HG02840 (cell line): Measurements from ENCODE around the gene ADA.

ENCODE experiments used
- ATAC-seq: cut with Tn5 transposase; IDR thresholded peaks from one replicate; pipeline ENCODE4 v1.9.1; 2021; ENCODE audit warnings: mild to moderate bottlenecking, moderate library complexity, moderate number of reproducible peaks; ENCODE audit not compliant: unreplicated experiment, low FRiP score

The ADA gene

DNA sequence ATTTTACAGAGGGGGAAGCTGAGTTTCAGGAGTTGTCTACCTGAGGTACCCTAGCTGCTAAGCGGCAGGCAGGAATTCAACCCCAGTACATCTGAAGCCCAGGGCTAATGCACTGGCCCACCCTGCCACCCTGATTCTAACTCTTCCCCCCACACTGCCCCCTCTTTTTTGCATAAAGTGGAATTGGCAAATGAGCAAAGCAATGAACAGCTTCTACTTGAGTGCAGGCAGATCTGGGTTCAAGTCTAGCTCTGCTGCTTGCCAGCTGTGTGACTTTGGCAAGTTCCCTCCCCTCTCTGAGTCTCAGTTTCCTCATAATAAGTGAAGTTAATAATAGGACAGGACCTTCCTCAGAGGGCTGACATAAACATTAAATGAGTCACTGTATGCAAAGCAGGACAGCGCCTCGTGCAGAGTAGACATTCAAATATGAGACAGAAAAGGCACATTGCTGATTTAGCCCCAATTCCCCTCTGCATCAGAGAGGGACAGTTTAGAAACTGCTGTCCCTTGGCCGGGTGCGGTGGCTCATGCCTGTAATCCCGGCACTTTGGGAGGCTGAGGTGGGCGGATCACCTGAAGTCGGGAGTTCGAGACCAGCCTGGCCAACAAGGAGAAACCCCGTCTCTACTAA lies 4.7 kb downstream of the ADA start:
- peak; percentile 44 for ATAC-seq

DNA sequence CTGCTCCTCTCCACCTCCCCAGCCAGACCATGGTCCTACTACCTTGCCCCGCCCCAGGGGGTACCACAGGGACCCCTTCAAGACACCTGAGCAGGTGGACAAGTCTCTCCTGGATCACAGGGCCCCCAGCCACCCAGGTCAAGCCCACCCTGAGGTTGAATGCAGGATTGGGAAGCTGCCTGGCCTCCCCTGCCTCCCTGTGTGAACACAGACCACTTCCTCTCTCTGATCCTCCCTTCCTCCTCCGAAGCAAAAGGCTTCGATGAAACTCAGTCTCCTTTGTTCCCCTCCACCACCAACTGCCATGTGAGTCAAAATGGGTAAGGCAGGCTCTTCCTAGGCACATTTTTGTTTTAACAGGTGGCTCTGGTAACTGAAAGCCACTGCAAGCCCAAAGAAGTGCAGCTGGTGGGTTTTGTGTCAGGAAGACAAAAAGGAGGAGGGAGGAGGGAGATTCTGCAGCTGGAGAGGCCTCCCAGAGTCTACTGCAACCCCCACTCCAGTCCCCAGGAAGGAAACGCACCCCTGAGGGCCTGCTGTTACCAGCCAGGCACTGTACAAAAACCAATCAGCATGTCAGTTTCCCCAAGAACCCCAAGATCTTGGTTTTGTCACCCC lies 5.4 kb downstream of the ADA start:
- ATAC-seq: no peak

DNA sequence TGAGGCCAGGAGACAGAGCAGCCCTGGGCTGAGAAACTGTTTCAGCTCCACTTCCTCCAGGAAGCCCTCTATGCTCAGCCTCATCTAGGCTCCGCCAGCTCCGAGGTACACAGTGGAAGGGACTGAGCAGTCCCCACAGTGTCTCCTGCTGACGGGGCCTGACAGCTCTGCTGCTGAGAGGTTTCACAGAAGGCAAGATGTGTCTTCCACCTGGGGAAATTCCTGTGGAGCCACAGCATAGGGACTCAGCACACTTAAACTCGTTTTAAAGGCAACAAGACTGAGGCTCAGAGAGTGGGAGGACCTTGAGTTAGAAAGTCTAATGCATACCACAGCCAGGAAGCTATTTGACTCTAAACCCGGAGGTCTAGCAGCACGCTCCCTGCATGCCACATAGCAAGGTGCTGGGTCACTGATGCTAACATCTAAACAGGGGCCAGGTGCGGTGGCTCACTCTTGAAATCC lies 6.8 kb downstream of the ADA start:
- ATAC-seq: no peak

DNA sequence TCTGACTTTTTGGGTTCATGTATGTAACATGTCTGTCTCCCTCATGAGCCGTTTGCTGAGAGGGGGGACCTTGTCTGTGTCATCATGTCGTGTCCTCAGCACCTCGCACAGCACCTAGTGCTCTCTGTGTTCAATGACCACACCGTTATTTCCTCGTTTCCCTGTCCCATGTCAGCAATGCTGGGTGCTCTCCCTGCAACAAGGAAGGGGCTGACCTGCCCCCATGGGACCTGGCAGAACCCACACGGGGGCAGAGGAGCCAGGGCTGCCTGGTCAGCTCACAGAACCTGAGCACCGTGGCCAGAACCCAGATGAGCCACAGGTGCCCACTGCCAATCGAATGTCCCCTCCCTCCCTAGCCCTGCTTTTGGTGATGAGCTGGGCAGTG lies 7.3 kb downstream of the ADA start:
- no peak for ATAC-seq

DNA sequence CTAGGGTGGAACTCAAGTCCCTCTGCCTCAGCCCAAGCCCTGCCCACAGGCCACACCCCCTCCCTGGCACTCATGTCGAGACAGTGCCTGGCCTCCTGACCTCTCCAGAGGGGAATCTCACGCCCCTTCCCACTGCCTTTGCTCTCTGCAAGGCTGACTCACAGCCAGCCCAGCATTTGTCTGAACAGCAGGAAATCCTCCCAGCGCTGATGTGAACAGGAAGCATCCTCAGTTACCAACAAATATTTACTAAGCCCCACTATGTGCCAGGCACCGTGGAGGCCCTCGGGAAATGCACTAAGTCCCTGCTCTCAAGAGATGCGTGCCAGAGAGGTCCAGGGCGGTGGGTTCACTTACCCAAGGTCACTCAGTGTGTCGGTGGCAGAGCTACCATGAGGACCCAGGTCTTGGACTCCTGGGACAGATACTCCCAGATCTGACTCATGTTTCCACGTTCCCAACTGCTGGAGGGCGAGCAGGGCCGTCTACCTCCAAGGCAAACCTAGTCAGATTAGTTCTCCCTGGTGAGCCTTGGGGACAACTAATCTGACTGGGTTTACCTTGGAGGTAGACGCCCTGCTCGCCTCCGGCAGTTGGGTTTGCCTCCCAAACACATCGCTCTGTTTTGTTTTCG lies 7.8 kb downstream of the ADA start:
- no peak for ATAC-seq

GRCh38 chr20:44643154-44643519 lies 8.4 kb downstream of the ADA start:
- no peak for ATAC-seq

- no peak for ATAC-seq
Measured at GRCh38 chr20:44642203-44643153, 9.0 kb downstream of the ADA start.

GRCh38 chr20:44641325-44641724 lies 10.2 kb downstream of the ADA start:
- no peak for ATAC-seq

DNA sequence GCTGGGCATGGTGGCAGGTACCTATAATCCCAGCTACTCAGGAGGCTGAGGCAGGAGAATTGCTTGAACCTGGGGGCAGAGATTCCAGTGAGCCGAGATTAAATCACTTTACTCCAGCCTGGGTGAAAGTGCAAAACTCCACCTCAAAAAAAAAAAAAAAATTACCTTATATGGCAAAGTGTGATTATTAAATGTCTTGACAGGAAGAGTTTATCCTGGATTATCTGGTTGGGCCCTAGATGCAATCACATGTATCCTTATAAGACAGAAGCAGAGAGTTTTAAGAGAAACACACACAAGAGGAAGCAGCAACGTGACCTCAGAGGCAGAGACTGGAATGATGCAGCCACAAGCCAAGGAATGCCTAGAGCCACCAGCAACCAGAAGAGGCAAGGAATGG lies 11.0 kb downstream of the ADA start:
- ATAC-seq: no peak

- no peak for ATAC-seq
Measured at GRCh38 chr20:44637522-44638372, 13.8 kb downstream of the ADA start.

DNA sequence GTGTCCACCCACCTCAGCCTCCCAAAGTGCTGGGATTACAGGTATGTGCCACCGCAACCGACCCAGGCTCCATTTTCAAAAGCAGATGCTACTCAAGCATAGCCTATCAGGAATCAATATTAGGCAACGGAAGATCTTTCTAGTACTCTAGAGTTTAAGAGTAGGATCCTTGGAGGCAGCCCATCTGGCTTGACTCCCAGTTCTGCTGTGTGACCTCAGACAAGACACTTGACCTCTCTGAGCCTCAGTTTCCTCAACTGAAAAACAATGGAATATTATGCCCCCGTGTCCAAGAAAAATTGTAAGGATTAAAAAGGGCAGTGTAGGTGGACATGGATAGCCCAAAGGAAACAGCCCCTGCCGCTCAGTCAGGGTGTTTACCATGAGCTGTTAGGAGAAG lies 14.5 kb downstream of the ADA start:
- ATAC-seq: no peak

- ATAC-seq: no peak
Measured at GRCh38 chr20:44635877-44636276, 15.6 kb downstream of the ADA start.

DNA sequence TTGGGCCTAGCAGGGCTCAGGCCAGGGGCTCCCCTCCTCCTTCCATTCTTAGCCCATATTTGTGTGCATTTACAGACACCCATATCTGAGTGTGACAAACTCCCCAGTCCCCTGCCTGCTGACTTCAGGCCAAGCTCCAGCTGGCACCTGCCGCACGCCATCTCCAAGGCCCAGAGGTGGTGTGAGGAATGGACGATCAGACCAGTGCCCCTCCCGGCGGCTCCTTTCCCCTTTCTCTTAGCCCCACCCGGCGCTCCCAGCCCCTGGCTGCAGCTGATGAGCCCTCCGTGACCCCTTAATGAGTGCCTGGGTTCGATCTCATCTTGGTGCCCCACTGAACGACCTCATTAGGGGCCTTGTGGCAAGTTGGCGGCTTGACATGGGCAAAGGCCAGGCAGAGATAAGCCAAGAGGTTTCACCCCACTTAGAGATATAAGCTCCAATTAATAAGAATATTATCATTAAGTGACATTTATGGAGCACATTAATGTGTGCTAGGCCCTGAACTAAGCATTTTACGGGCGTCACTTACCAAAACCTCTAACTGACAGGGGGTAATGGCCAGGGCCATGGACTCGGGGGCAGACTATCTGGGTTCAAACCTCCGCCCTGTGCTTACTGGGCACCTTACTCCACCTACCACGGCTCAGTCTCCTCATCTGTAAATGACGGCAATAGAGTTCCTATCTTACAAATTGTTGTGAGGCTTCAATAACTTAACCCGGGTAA lies 17.5 kb downstream of the ADA start:
- no peak for ATAC-seq

- ATAC-seq: no peak
Measured at GRCh38 chr20:44633187-44633810, 18.2 kb downstream of the ADA start.

- no peak for ATAC-seq
Measured at GRCh38 chr20:44632103-44632752, 19.3 kb downstream of the ADA start.

DNA sequence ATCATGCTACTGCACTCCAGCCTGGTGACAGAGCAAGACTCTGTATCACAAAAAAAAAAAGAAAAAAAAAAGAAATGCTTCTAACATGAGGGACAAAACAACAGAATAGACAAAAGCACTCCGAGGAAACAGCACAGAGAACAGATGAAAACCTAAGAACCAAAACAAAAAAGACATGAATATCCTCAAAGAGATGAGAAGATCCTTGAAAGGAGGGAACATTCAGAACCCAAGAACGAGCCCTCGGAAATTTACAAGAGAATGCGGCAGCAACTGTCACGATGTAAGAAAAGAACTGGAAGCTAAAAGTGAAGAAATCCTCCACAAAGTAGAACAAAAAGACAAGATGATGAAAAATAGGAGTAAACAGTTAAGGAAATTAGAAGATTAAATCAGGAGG lies 21.2 kb downstream of the ADA start:
- ATAC-seq: no peak

GRCh38 chr20:44629542-44629941 lies 22.0 kb downstream of the ADA start:
- ATAC-seq: no peak

GRCh38 chr20:44629017-44629385 lies 22.5 kb downstream of the ADA start:
- no peak for ATAC-seq
